IPS-18c (cell line): Measurements from ENCODE around the gene SEMA3B.

ENCODE experiments used
- H3K4me3 ChIP-seq: 2 replicates; pipeline ENCODE4 v1.7.0; 2013; ENCODE audit warnings: low read depth, mild to moderate bottlenecking, low read length, moderate library complexity; ENCODE audit not compliant: insufficient read depth
- H3K9me3 ChIP-seq: one replicate; pipeline ENCODE4 v1.6.1; 2013; ENCODE audit warnings: mild to moderate bottlenecking, low read length, moderate library complexity; ENCODE audit not compliant: control insufficient read depth, insufficient read depth

Gene SEMA3B

DNA sequence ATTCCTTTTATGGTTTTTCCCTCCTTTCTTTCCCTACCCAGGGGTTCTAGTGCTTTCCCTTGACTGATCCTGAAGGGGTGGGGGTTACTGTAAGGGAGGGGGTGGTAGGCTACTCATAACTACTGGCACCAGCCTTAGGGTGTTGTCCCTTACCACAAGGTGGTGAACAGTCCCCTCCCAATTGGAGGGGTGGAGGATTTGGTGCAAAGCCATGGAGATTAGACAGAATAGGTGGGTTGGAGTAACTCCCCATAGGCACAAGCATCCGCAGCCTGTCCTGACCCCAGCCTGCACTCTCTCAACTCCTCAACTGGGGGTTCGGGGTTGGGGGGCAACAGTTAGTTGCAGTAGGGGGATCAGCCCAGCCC is 56.1 kb downstream of the SEMA3B start:
- H3K4me3 ChIP-seq: no peak overlapping the region
- H3K9me3 ChIP-seq: peaks cover 8% of the 10 kb centered on the region

DNA sequence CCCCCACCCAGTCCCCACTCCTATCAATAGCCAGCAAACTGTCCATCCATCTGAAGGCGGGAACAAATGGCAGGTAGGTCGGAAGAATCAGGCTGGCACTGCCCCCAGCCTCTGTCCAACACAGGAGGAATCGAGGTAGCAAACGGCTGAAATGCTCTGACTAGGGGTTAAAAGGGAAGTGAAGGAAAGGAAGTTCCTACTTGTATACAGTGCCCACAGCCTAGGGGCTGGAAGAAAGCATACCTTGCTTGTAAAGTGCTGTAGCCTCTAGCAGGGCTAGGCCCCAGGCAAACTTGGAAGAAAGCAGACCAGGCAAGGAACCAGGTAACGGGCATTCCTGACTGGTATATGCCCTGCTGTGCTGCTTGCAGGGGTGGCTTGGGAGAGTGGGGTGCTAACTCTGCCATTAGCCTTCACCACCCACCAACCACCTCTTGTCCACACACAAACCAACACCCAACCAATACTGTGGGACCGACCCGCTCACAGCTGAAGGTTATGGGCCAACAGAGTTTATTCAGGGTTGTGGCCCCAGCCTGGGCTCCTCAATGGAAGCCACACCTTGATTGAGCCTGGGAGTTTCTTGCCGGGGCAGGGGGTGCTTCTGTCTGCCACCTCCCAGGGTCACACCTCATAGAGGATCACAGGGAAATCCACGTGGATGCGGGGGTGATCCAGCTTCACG is 56.7 kb downstream of the SEMA3B start:
- no peak overlapping the region for H3K4me3 ChIP-seq
- H3K9me3 ChIP-seq: peaks cover 8% of the 10 kb centered on the region

DNA sequence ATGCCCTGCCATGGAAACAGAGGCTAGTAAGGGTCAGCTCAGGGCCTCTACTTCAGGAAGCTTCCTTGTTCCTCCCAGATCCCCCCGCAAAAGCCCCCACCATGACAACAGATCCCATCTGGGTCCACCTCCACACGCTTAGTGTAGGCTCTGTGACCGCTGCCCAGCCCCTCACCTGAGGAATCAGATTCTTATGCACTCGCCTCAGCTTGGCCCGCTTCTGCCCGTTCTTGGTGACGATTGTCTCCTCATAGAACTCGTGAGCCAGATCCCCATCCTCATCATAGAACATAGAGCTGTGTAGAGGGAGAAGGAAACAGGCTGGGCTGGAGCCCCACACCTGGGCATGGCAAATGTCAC is 57.2 kb downstream of the SEMA3B start:
- H3K4me3 ChIP-seq: no peak overlapping the region
- H3K9me3 ChIP-seq: peaks cover 8% of the 10 kb centered on the region

DNA sequence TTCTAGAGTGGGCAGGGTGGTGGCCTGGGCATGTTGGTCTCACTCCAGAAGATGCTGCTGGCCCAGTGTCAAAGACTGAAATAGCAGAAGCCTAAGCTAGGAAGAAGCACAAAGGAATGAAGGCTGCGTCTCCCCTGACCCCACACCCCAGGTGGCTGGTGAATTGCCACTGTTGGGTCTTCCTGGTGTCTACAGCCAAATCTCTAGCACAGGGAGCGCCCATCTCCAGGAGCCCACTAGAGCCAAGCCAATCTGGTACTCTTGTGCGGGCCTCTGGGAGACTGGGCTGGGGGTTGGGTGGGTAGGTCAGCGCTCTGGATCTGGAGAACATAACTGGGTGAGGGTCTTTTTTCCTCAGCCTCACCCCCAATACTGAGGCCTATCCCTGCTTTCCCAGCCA is 58.2 kb downstream of the SEMA3B start:
- H3K4me3 ChIP-seq: peak overlapping the region; percentile 91
- H3K9me3 ChIP-seq: peaks cover 8% of the 10 kb centered on the region
